HG02759 (cell line): ENCODE data around the gene NAA20.

ENCODE experiments used
- ATAC-seq: cut with Tn5 transposase; IDR thresholded peaks from one replicate; pipeline ENCODE4 v1.9.1; 2021; ENCODE audit warnings: mild to moderate bottlenecking, moderate library complexity; ENCODE audit not compliant: unreplicated experiment

The NAA20 gene

DNA sequence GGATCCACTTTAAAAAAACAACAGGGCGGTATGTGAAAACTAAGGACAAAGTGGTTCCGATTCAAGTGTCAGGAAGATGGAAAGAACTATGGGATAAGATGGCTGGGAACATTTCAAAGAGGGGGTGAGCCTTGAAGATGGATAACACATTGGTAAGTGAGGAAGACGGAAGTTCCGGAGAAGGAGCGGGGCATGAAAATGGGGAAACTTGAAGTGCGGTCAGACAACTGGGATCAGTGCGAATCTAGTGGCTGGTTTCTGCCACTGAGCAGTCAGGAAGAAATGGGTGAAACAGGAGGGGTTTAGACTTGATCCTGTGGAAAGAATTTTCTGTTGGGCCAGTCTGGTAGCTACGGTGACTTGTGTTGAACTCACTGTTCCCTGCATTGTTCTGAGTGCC, 1.2 kb downstream of the NAA20 start:
- ATAC-seq, result no peak

DNA sequence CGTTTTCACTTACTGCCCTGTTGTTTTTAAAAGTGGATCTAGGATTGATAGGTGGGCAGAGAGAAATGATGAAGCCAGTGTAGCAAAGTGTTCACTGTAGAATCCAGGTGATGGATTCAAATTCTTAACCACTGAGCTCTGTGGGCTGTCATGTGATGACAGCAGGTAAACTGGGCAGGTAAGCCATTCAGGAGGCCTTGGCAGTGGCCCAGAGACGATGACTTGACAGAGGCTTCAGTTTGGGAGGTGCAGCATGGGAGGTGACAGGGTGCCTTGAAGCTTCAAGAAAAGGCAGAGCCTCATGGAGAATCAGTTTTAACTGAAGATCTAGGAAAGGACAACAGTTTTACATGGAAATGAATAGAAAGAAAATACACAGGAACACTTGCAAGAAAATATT, 2.0 kb downstream of the NAA20 start:
- ATAC-seq, result no peak

DNA sequence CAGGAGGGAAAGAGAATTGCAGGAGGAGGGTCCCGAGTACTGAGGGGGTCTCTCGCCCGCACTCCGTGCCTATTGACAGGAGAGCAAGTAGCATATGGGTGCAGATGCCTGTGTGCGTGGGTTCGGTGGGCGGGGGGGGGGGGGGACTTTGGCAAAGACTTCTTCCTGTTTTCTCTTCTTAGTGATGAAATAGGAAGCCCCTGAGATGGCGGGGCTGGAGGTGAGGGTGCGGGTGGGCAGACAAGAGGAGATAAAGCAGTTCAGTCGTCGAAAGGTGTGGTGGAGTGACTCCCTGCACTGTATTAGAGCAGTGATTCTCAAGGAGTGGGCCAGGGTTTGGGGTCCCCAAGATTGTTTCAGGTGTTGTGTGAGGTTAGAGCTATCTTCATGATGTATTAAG, 3.7 kb downstream of the NAA20 start:
- ATAC-seq, result no peak

DNA sequence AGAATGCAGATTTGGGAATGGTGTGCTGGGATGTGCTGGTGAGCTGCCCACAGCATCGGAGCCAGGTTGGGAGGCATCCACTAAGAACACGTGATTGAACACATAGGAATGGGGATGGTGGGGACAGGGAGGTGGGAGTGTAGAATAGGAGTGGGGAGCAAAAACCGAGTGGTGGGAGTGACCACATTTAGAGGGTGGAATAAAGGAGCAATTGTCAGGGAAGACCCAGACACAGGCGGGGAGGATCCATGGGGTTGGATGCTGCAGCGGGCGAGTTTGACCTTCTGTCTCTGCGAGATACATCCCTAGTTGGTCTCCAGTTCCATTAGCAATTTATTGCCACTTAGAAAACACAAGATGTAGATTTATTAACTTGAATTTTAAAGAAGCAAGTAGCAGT, 4.7 kb downstream of the NAA20 start:
- no peak for ATAC-seq

- ATAC-seq, result peak; percentile 72
Measured at GRCh38 chr20:20022498-20022897, 5.3 kb downstream of the NAA20 start.

- ATAC-seq, result no peak
Measured at GRCh38 chr20:20023395-20023794, 6.2 kb downstream of the NAA20 start.

GRCh38 chr20:20024942-20025341, 7.8 kb downstream of the NAA20 start:
- ATAC-seq, result no peak

DNA sequence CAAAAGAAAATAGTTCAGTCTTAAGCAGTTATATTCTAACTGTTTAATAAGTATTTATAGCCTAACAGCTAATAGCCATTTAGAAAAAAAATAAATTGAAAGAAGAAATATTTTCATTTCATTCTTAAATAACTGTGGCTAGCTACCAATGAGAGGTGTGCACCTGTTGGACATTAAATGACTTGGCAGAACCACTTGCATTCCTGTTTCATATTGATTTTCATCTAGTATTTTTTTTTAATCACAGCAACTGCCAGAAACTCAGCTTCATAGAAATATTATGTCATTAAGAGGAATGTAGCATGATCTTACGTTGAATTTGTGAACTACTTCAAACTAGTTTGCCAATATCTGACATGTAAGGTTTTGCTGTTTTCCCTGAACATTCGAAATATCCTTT, 10.1 kb downstream of the NAA20 start:
- ATAC-seq, result no peak

GRCh38 chr20:20031790-20032189, 14.6 kb downstream of the NAA20 start:
- no peak for ATAC-seq

DNA sequence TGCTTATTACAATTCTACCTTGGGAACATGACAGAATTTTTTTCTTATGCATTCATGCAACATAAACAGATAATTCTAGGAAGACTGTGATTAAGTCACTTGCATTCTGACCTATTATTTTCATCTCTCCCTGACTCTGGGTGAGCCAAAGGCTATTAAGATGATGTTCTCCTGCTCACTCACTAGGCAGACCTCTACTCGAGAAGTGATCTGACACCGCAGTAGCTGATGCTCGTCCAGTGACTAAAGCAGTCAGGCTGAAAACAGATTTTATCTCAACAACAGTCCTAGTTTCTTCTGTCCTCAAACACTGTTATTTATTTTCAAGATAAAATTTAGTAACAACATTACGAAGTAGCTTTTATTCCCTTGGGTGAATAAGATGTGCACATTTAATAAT, 17.3 kb downstream of the NAA20 start:
- ATAC-seq, result no peak

DNA sequence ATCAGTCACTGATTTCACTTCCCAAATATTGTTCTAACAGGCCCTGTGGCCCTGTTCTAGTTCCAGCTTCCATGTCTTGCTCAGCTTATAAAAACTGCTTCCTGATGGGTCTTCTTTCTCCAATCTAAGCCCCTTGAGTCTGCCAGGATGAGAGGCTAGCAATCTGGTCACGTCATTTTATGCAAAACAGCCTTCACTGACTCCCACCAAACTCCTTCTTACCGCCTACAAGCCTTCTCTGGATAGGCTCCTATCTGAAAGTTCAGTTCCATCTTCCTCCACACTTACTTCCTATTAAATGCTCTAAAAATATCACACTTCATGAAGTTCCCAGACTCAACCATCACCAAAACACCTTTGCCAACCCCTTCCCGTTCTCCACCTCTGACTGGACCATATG, 19.6 kb downstream of the NAA20 start:
- ATAC-seq, result no peak

DNA sequence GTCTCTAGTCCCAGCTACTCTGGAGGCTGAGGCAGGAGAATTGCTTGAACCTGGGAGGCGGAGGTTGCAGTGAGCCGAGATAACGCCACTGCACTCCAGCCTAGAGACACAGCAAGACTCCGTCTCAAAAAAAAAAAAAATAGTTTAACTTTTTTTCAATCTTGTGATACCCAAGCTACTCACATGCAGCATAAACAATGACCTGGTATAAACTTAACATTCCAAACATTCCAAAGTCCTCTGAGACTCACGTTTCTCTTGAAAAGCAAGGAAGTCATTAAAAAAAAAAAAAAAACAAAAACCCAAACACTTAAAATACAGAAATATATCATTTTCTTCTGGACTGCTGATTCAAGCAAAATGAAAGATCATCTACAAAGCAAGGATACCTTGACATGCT, 20.8 kb downstream of the NAA20 start:
- ATAC-seq, result no peak

DNA sequence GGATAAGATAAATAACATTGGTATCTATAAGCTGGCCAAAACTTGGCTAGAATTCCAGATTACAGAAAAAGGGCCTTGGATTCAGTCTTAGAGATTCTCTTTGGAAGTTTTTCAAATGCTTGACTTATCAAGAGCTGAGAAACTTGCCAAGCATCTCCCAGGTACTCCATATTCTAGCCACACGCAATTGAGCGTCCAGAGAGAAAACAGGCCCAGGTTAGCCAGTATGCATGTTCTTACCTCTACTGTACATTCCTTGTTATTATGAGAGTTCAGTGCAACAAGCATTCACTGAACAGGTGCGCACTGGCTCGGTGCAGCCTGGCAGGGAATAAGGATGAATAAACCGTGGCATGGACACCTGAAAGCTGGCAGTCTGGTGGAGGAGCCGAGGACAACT, 21.4 kb downstream of the NAA20 start:
- ATAC-seq, result no peak

GRCh38 chr20:20039752-20040387, 22.7 kb downstream of the NAA20 start:
- no peak for ATAC-seq

DNA sequence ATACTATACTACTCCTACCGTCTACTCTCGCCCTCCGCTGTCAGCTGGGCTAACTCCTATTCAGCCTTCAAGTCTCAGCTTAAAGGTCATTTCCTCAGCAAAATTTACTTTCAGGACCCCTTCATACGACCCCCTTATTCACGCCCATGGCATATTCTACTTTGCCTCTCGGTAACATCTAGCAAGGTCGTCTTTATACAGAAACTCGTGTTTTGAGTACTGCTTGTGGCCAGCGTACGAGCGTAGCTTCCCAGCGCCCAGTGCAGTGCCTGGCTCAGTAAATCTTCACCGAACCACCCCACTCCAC, 34.6 kb downstream of the NAA20 start:
- no peak for ATAC-seq

GRCh38 chr20:20052074-20052970, 35.2 kb downstream of the NAA20 start, which contains the start of the genes CFAP61 and CRNKL1:
Gene CFAP61, plus strand, starts transcription at chr20:20052532. Its CDS starts 4,122 bp downstream, at chr20:20056654.
Gene CRNKL1, minus strand, starts transcription at chr20:20052466. Its CDS starts 124 bp downstream, at chr20:20052342.
- ATAC-seq, result peak; percentile 95

GRCh38 chr20:20060234-20060998, 43.3 kb downstream of the NAA20 start:
- no peak for ATAC-seq

- no peak for ATAC-seq
Measured at GRCh38 chr20:20063941-20064702, 47.0 kb downstream of the NAA20 start.

- ATAC-seq, result no peak
Measured at GRCh38 chr20:20065361-20065760, 48.2 kb downstream of the NAA20 start.

GRCh38 chr20:20070871-20071726, 53.9 kb downstream of the NAA20 start:
- ATAC-seq, result no peak
